Mucosa of gallbladder (tissue), 1 donor: ENCODE measurements around the gene YBX2. TPM values are rescaled to one million over a fixed set of nuclear protein-coding genes. Genes with fewer than 3 reads are reported as not detected.
"Not testable (repeated sequence)": the region's sequence is repeated elsewhere in the genome, so short reads cannot be mapped to it uniquely, and the experiment has no call there.

Experiments used
- DNase-seq: peaks from one replicate; pipeline ENCODE4 v3.0.0-alpha.2; 2020; ENCODE audit warnings: low spot score
- total RNA-seq: library from RNA; stranded (reverse); gene quantifications from one replicate; pipeline ENCODE4 v1.2.1, GENCODE V29; 2021
- donor health status: DM: no; HTN: no; CAD: no.

YBX2 gene
- total RNA-seq, 1 donor from 2014 or later: 1.4 TPM

DNA sequence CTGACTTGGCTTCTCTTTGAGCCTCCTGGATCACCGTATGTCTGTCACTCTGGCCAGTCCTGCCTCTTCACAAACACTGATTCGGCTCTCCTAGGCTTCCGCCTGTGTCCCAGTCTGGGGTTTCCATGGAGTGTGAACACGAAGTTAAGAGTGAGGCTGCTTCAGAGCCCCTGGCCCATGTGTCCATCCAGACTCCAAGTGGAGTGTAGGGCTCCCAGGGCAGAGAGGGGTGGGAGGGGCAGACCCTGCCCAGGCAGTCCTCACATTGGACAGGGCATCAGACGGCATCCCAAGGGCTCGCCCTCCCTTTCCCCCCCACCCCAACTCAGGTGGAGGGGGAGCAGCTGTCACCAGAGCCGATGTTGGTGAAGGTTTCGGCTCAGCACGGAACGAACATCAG is 50.6 kb downstream of the YBX2 start:
- not testable (repeated sequence) for DNase-seq

DNA sequence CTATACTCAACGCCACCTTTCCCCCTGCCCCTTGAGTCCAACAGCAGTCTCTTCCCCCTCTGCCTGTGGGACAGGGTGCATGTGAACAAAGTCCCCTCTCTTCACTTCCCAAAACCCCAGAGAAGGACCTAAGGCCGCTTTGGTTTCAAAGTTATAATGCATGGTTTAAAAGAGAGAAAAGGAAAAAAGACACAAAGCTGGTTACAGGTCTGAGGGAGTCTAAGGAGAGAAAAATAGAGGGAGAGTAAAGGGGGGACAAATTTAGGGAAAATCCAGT is 51.0 kb downstream of the YBX2 start:
- no peak for DNase-seq

DNA sequence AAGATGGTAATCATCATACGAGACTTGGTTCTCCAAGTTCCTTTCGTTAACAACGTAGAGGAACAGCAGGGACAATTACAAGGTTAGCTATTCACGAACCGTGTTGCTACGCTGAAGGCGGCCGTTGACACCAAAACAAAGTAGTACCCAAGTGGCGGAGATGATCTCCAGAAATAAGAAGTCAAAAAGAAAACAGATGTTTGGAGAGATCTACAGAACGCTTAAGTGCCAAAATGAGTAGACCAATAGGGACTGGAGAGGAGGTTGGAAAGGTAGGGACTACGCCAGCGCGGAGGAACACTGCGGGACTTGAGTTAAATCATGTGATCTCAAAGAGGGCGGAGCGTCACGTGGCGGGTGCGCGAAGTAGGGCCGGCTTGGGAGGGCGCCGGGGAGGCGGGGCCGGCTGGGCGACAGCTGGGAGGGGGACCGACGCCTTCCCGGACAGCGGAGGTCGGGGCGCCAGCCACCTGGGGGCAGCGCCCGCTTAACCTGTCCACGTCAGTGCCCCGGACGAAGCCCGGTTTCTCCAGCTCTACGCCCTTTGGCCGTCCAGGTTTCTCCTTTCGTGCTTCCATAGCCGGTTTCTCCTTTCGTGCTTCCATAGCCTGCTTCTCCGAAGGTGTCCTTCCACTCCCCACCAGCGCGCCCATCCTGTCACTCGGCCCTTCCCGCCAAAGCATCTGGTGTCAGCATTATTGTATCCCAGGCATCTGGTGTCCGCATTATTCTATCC is 51.6 kb downstream of the YBX2 start:
- DNase-seq: peak; percentile 95

DNA sequence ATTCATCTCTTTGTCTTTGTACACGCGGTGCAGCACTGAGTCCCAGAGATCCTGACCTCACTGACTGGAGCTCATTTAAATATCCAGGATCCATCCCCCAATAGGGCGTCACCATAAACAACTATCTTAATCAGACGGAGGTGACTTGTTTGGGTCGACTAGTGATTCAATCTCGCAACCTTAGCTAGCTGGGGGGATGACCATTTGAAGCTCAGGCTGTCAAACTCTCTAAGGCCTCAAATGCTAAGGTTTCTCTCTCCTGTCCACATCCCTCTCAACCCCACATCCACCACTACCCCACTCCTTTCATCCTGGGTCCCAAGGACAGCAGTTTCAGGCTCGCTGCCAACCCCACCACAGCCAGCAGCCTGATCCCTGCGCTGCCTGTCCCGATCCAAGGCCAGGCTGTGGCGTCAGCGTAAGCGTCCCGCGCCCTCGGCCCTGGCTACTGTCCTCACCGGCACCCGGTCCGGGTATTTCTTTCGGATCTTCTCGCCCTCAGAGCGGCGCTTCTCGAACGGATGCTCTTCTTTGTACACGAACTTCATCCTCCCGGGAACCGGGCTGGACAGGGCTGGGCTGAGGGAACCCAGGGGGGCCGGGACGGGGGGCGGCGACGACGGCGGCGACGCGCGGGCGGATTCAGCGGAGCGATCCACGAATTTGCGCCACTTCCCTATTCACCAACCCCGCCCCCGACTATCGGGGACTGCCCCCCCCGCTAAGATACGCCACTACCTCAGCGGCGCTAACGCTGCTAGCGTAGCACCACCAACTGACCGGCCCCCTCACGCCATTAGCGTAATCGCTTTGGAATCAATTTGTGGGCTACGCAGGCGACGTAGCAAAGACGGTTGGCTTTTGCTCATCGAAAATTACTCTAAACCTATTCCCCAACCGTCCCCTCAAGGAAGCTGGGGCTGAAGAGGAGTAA is 52.4 kb downstream of the YBX2 start, which contains the start of gene GABARAP:
GABARAP (minus strand) TSS at position 667 of the 934 bp plus-strand sequence; CDS start at position 548, 119 bp downstream.
- peak; percentile 95 for DNase-seq

DNA sequence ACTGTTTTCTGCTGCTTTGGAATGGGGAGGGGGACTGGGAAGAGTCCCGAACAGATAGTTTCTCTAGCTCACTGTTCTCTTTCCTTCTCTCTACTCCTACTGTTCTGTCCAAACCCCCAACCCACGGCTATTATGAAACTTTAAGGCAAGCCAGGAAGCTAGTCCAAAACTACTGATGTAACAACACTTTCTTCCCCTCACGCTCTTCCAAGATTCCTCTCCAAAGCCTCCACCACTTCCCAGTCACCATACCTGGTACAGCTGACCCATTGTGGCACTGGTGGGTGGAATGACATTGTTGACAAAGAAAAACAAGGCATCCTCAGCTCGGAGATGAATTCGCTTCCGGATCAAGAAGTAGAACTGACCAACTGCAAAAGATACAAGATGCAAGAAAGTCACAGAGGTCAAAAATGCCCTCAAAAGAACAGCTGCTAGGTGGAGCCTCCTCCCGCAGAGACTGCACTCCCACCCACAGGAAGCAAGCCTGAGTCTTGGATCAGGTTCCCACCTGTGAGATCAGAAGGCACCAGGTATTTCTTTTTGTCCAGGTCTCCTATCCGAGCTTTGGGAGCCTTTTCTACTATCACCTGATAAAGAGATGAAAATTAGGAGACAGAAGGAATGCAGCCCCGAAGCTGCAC is 53.2 kb downstream of the YBX2 start:
- no peak for DNase-seq

DNA sequence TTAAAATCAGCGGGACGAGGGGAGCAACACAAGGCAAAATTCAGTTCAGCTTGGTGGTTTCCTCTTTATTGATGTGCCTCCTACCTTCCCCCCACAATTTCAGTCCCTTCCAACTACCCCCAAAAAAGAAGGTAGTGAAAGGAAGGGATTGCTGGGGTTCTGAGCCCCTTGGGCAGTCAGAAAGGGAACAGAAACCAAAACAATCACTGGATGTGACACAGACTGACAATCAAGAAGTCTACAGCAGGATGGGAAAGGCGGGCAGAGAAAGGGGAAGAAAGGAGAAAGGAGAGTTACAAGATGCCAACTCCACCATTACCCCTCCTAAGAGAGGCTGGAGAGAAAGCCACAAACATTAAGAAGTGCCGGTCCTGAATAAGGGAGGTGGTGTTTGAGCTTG is 54.1 kb downstream of the YBX2 start:
- DNase-seq: no peak

DNA sequence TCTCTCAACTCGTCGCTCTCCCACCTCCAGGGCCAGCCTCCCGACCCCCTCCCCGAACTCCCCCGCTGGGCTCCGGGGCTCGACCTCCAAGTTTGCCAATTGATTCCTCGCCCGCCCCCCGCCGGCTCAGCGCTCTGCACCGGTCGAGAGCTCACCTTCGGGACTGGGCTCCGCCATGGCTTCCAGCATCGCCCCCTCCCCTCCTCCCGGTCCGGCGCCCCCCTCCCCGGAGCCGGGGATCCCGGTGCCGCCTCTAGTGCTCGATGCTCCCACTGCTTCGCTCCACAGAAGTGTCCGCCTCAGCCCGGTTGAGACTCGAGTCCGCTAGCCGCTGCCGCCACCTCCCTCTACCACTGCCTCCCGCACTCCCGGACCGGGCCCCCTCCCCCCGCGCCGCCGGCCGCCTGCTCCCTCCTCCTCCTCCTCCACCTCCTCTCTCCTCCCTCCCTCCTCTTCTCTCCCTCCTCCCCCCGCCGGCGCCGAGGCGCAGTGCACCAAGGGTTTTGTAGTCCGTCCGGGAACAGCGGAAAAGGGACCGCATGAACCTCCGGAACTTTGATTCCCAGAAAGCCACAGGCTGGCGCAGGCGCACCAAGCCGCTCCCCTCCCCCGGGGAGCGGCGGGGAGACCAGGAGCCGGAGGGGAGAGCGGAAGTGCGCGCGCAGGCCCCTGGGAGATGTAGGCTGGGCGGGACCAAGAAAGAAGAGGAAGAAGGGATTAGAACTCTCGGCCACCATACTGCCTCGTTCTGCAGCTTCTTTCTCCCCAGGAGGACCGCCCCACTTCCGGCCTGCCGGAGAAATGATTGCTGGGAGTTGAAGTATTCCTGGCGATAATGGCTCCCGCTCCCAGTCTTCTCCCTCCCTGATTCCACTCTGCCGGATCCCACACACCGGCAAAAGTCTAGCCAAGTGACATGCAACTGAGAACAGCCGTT is 55.1 kb downstream of the YBX2 start, which contains the start of gene PHF23:
PHF23 (minus strand) TSS at position 367 of the 937 bp plus-strand sequence; CDS start at position 189, 178 bp downstream.
- DNase-seq: peak; percentile 99

DNA sequence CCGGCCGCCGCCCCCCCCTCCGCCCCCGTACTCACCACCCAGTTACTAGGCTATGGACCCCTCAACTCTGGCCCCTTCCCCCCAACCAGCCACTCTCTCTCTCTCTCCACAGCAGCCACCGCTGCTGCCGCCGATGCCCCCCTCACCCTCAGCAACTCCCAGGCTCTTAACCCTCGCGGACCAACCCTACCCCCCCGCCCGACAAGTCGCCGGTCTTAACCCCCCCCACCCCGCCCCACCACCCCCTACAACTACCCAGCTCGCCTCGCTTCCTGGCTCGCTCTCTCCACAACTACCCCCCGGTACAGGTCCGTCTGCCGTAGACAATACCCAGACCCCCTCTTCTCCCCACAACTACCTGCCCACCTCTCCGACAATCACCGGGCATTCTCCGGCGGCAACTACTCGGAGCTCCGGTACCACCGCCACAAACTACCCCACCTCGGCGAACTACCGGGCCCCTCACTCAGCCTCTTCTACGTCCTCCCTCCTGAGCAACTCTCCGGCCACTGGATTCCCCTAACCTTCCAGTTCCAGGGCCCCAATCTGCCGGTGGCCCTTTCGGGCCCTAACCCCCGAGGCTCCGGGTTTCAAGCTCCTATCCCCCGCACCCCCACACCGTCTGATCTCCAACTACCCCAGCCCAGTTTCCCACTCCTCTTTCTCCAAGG is 55.9 kb downstream of the YBX2 start:
- no peak for DNase-seq

Other genes with a start within 250 kb of the YBX2 start
- 8.3 TPM for gene CLEC10A, start 214.4 kb downstream of the YBX2 start, total RNA-seq
- 45.5 TPM for gene ASGR2, start 179.8 kb downstream of the YBX2 start, total RNA-seq
- gene ASGR1, start 115.3 kb downstream of the YBX2 start, total RNA-seq: 5.0 TPM
- 36.5 TPM for gene DLG4, start 74.8 kb downstream of the YBX2 start, total RNA-seq
- gene ACADVL, start 74.7 kb downstream of the YBX2 start, total RNA-seq: 914 TPM
- 60.9 TPM for gene DVL2, start 60.1 kb downstream of the YBX2 start, total RNA-seq
- gene PHF23, start 55.2 kb downstream of the YBX2 start, total RNA-seq: 32.3 TPM
- gene GABARAP, start 52.2 kb downstream of the YBX2 start, total RNA-seq: 587 TPM
- 107 TPM for gene CTDNEP1, start 42.9 kb downstream of the YBX2 start, total RNA-seq
- 47.9 TPM for gene ELP5, start 42.4 kb downstream of the YBX2 start, total RNA-seq
- gene CLDN7, start 32.2 kb downstream of the YBX2 start, total RNA-seq: 248 TPM
- 7.6 TPM for gene SLC2A4, start 12.9 kb downstream of the YBX2 start, total RNA-seq
- gene EIF5A, start 13.0 kb upstream of the YBX2 start, total RNA-seq: 233 TPM
- 71.8 TPM for gene GPS2, start 20.7 kb upstream of the YBX2 start, total RNA-seq
- 50.3 TPM for gene NEURL4, start 34.7 kb upstream of the YBX2 start, total RNA-seq
- gene ACAP1, start 41.9 kb upstream of the YBX2 start, total RNA-seq: 24.2 TPM
- gene KCTD11, start 57.5 kb upstream of the YBX2 start, total RNA-seq: 15.3 TPM
- not detected for gene TMEM95, start 60.5 kb upstream of the YBX2 start, total RNA-seq
- gene TNK1, start 86.5 kb upstream of the YBX2 start, total RNA-seq: 11.7 TPM
- 39.7 TPM for gene PLSCR3, start 99.9 kb upstream of the YBX2 start, total RNA-seq
- gene TMEM256, start 109.5 kb upstream of the YBX2 start, total RNA-seq: 67.5 TPM
- 35.2 TPM for gene NLGN2, start 113.2 kb upstream of the YBX2 start, total RNA-seq
- gene SPEM1, start 125.7 kb upstream of the YBX2 start, total RNA-seq: not detected
- not detected for gene SPEM2, start 131.0 kb upstream of the YBX2 start, total RNA-seq
- not detected for gene SPEM3, start 134.2 kb upstream of the YBX2 start, total RNA-seq
- gene TMEM102, start 140.8 kb upstream of the YBX2 start, total RNA-seq: 14.3 TPM
- gene FGF11, start 144.9 kb upstream of the YBX2 start, total RNA-seq: 2.7 TPM
- gene CHRNB1, start 150.4 kb upstream of the YBX2 start, total RNA-seq: 10.0 TPM
- 82.8 TPM for gene ZBTB4, start 185.0 kb upstream of the YBX2 start, total RNA-seq
- not detected for gene SLC35G6, start 186.8 kb upstream of the YBX2 start, total RNA-seq
- gene POLR2A, start 189.7 kb upstream of the YBX2 start, total RNA-seq: 133 TPM